GM21381 (cell line): ENCODE measurements around the gene PBOV1.
"Not testable (repeated sequence)": the region's sequence is repeated elsewhere in the genome, so short reads cannot be mapped to it uniquely, and the experiment has no call there.

ENCODE experiments used
- ATAC-seq: cut with Tn5 transposase; IDR thresholded peaks from one replicate; pipeline ENCODE4 v1.9.1; 2021; ENCODE audit warnings: mild to moderate bottlenecking, moderate library complexity; ENCODE audit not compliant: unreplicated experiment

Gene PBOV1

DNA sequence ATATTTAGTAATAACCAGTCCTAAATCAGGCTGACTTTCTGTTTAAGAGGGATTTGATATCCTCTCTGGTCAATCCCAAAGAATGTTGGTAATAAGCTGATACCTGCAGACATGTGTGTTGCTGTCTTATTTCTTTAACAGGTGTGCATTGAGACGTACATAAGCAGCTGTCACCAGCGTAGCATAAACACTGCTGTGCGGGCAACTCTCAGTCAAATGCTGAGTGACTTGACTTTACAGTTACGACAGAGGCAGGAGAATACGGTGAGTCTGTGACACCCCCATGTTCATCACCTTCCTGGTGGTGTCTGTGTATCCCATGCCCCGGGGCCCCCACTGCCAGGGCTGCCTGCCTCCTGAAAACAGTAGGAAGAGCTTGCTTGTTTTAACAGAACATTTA lies 20.1 kb upstream of the PBOV1 start:
- no peak for ATAC-seq

DNA sequence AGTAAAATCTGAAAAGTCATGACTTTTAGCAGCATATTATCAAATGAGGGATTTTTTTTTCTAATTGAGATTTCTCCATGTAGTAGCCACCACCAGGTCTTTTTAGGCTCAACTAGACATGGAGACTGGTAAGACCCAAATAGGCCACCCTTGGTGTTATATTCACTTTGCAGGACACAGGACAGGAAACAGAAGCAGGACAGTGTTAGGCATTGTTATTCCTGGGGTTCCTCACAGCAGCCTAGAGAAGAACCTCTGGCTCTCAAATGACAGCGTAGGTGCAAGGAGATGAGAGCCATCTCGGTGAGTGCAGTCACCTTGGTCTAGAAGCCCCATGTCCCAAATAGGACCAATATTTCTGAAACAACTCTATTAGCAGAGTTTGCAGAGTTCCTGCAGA lies 19.2 kb upstream of the PBOV1 start:
- ATAC-seq = no peak

DNA sequence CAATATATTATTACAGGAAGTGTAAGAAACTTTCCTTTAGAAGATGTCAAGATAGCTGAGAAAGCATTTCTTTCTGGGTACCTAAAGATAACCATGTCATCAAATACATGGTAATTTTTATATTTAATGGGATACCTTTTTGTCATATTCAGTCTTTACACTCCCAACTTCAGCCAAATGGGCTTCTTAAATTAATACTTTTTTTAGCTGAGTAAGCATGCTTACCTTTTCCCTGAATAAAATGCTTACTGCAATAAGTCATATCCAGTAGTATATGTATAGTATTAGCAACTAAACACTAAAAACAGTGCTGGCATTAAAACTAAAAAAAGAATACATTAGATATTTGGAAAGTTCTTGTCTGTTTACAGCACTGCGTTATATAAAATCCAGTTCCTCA lies 17.4 kb upstream of the PBOV1 start:
- no peak for ATAC-seq

GRCh38 chr6:138235205-138235604 lies 16.9 kb upstream of the PBOV1 start:
- ATAC-seq = no peak

GRCh38 chr6:138234363-138234762 lies 16.1 kb upstream of the PBOV1 start:
- ATAC-seq = no peak

DNA sequence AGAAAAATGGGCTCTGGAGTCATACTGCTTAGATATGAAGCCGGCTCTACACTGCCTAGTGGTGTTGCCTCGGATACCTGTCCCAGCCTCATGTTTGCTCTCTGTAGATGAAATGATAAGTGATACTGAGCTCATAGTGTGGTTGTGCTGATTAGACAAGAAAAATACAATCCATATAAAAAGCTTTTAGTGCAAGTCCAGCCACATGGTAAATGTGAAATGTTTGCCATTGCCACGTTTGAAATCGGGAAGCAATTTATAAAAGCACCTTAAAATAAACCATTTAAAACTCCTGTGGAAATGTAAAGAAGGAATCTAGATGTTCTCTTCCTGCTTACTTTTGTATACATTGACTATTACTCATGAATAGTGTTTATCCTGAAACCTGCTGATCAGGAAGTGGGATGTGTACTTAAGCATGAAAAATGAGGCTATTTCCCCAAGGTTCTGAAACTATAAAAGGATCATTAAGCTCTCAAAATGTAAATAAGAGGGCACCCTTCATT lies 13.1 kb upstream of the PBOV1 start:
- no peak for ATAC-seq

GRCh38 chr6:138230759-138231380 lies 12.6 kb upstream of the PBOV1 start:
- no peak for ATAC-seq

DNA sequence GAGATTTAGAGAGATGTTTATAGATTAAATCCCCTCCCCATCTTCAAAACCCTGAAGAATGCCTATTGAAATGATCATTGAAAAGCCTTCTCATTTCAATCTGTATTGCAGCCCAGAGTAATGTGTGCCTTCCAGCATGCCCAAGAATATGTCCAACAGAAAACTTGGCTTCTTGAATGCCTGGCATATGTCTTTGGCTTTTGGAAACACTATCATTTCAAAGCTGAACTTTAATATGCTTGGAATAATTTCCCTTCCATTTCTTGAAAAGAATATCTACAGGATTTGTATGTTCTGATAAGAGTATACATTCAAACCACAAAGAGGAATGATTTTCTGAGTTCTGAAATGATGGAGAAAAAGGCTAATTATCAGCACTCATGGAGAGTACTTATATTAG lies 11.9 kb upstream of the PBOV1 start:
- ATAC-seq = no peak

DNA sequence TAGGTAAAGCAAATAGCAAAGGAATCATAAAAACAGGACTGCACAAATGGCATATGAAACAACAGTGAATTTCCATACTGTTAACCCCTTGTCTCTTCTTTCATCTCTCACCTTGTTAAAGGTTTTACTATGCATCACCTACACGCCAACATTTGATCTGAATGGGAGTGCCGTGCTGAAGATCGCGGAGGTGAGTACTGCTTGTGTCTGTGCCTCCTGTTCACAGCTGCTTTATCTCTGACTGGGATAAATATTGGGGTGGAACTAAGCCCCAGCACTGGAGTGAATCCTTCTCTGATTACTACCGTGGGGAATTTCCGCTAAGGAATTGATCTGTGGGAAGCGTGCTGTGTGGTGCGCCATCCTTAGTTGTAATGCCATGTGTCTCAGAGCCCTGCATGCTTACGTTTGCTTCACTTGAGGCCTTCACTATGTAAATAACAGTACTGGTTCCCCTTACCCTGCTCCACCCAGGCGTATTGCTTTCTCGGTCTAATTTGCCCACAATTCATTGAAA lies 11.4 kb upstream of the PBOV1 start:
- no peak for ATAC-seq

DNA sequence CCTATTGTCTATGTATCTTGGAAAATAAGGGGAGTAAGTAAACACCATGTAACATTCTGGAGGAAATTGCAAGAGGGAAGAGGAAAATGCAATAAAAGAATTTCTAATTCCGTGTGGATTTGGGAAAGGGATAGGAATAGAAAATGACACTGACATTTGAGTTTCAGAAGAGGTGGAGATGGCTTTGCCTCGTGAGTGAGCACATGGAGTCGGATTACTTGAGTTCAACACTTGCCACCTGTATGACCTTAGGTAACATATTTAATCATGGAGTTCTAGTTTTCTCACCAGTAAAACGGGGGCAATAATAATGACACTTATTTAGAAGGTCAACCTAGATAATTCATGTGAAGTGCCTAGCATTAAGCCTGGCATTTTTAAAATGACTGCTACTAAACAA lies 10.8 kb upstream of the PBOV1 start:
- no peak for ATAC-seq

- ATAC-seq = no peak
Measured at GRCh38 chr6:138227316-138227781, 9.1 kb upstream of the PBOV1 start.

GRCh38 chr6:138226700-138227315 lies 8.5 kb upstream of the PBOV1 start:
- no peak for ATAC-seq

DNA sequence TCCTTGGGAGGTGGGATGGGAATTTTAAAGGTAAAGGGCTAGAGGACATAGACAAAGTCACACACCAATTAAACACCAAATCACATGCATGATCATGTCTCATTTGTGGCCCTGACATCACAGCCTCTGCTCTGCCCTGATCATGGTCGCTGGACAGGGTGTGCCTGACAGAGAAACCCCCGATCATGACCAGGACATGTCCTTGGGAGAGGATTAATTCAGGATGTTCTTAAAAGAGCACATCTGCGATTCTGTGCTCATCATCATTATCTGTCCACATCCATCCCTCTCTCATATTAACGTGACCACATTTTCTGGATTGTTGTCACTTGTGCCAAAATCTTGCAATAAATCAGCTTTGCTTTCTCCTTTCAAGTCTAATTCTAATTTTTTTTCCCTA lies 7.7 kb upstream of the PBOV1 start:
- ATAC-seq = no peak

- no peak for ATAC-seq
Measured at GRCh38 chr6:138222901-138223546, 4.7 kb upstream of the PBOV1 start.

DNA sequence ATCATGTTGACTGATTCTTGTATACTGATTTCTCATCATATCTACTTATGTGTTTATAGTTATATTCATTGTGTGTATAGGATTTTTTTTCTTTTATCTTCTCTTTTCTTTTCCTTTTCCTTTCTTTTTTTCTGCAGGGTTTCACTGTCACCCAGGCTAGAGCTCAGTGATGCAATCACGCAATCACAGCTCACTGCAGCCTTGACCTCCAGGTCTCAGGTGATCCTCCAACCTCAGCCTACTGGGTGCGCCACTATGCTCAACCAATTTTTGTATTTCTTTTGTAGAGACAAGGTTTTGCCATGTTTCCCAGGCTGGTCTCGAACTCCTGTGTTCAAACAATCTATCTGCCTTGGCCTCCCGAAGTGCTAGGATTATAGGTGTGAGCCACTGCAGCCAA lies 1.6 kb upstream of the PBOV1 start:
- no peak for ATAC-seq

GRCh38 chr6:138219398-138219797 lies 1.1 kb upstream of the PBOV1 start:
- ATAC-seq = no peak

DNA sequence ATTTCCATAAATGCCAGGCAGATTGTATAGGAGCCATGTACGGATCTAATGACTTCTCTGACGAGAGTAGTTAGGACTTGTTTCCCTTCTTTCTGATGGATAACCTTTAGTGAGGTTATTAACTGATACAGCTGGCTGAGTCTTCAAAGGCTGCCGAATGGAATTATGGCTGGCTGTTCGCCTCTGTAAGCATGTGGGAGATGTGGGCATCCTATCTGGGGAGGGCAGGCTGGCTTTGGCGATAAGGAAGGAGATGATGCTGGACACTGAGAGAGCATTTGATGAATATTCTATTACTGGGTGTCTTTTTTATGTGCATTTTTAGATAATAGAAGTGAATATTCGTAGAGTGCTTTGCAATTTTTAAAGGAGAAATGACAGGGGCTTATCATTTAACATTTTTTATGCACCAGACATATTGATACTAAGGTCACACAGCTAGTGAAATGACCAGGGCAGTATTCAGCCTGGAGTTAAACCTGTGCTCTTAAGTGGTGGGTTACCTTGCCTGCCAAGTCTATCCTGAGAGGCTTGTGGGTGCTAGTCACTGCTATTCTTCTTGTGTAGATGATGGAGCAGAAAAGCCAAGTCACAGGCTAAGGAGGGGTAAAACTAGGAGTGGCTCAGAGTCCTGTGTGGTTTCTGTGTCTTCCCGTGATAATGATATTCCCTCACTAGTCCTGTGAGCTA lies 3.1 kb downstream of the PBOV1 start:
- ATAC-seq = no peak

DNA sequence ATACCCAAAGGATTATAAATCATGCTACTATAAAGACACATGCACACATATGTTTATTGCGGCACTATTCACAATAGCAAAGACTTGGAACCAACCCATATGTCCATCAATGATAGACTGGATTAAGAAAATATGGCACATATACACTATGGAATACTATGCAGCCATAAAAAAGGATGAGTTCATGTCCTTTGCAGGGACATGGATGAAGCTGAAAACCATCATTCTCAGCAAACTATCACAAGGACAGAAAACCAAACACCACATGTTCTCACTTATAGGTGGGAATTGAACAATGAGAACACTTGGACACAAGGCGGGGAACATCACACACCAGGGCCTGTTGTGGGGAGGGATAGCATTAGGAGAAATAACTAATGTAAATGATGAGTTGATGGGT lies 5.8 kb downstream of the PBOV1 start:
- ATAC-seq = not testable (repeated sequence)

DNA sequence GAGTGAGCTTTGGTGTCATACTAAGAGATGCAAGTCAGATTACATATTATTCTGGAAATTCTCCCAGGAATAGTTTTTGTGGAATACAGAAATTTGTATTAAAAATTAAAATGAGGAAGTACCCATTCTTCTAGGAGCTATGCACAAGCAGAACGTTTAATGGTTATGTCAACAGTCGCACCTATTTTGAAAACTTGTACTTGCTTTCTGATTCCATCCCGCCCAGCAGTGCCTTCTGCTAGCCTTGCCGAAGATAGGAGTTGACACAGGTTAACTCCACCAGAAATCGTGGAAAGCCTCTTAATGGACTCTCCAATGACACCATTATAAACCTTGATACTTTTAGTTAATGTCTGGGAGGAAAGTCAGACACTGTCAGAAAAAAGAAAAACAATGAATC lies 6.7 kb downstream of the PBOV1 start:
- no peak for ATAC-seq

- ATAC-seq = no peak
Measured at GRCh38 chr6:138211048-138211581, 7.2 kb downstream of the PBOV1 start.

GRCh38 chr6:138206862-138207261 lies 11.4 kb downstream of the PBOV1 start:
- no peak for ATAC-seq
